ENCODE measurements around the gene B4GALT2.

Gene B4GALT2

DNA sequence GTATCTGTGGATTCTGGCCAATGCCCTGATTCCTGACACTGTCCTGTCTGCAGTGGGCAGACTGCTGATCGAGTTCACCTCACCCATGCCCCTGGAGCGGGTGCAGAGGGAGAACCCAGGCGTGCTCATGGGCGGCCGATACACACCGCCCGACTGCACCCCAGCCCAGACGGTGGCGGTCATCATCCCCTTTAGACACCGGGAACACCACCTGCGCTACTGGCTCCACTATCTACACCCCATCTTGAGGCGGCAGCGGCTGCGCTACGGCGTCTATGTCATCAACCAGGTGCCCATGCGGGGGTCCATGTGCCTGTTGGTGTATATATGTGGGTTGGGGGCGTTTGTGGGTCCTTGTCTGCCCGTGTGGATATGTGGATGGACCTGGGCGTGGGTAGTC is 2.6 kb downstream of the B4GALT2 start:
- H3K4me3 ChIP-seq (ENCODE audit: low read length): no peak overlapping the region
- no peak overlapping the region for H3K9ac ChIP-seq (ENCODE audit: low read length)
- no peaks in the 10 kb centered on the region for H3K9me3 ChIP-seq (ENCODE audit: control insufficient read depth, low read length)
- no peaks in the 10 kb centered on the region for H3K27me3 ChIP-seq (replicated peaks; ENCODE audit: control insufficient read depth, insufficient read depth, low read length)
- no peak for DNase-seq (ENCODE audit: low read depth)
- peaks cover 22% of the 10 kb centered on the region for H3K4me1 ChIP-seq (ENCODE audit: control insufficient read depth, insufficient read depth, low read length)
- peaks cover 27% of the 10 kb centered on the region for H3K36me3 ChIP-seq (ENCODE audit: control insufficient read depth, insufficient read depth, low read length, severe bottlenecking)

DNA sequence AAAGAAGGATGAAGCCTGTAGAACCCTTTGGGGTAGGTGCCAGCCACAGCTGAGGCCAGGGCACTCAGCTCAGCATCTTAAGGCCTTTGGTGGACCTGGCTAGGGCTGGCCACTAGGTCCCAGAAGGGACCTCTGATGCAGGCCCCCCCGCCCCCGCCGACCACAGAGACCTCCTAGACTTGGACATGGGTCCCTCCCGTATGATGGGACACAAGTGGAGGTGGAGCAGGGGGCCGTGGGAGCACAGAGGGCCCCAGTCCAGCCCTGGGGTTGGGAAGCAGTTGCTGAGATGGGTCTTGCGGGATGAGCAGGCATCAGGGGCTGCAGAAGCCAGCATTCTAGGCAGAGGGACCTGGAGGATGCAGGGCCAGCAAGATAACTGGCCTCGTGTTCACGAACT is 3.2 kb downstream of the B4GALT2 start:
- Histone ChIP-seq H3K4me1 (ENCODE audit: control insufficient read depth, insufficient read depth, low read length) (peaks cover 19% of the 10 kb centered on the region), H3K36me3 (ENCODE audit: control insufficient read depth, insufficient read depth, low read length, severe bottlenecking) (peaks cover 21% of the 10 kb centered on the region), H3K4me3 (ENCODE audit: low read length) (no peak overlapping the region), H3K9me3 (ENCODE audit: control insufficient read depth, low read length) (no peaks in the 10 kb centered on the region), H3K9ac (ENCODE audit: low read length) (no peak overlapping the region), H3K27me3 (replicated peaks; ENCODE audit: control insufficient read depth, insufficient read depth, low read length) (no peaks in the 10 kb centered on the region)
- DNase-seq (ENCODE audit: low read depth): no peak

DNA sequence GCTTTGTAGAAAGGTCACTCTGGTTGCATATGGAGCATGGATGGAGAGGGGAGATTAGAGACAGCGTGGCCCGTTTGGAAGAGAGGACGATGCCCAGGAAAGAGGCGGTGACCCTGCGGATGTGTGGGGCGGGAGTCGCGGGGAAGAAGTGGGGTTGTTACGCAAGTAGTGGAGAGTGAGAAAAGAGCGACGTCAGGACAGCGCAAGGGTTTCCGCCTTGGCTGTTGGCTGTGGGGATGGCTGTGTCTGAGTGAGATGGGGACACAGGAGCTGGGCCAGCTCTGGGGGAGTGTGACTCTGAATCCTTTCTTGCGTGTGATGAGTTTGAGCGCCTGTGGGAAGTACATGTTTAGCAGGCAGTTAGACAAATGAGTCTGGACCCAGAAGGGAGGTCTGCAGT is 3.8 kb downstream of the B4GALT2 start:
- DNase-seq (ENCODE audit: low read depth): no peak
- Histone ChIP-seq H3K4me3 (ENCODE audit: low read length) (no peak overlapping the region), H3K27me3 (replicated peaks; ENCODE audit: control insufficient read depth, insufficient read depth, low read length) (no peaks in the 10 kb centered on the region), H3K36me3 (ENCODE audit: control insufficient read depth, insufficient read depth, low read length, severe bottlenecking) (peaks cover 15% of the 10 kb centered on the region), H3K4me1 (ENCODE audit: control insufficient read depth, insufficient read depth, low read length) (peaks cover 19% of the 10 kb centered on the region), H3K9ac (ENCODE audit: low read length) (no peak overlapping the region), H3K9me3 (ENCODE audit: control insufficient read depth, low read length) (no peaks in the 10 kb centered on the region)

DNA sequence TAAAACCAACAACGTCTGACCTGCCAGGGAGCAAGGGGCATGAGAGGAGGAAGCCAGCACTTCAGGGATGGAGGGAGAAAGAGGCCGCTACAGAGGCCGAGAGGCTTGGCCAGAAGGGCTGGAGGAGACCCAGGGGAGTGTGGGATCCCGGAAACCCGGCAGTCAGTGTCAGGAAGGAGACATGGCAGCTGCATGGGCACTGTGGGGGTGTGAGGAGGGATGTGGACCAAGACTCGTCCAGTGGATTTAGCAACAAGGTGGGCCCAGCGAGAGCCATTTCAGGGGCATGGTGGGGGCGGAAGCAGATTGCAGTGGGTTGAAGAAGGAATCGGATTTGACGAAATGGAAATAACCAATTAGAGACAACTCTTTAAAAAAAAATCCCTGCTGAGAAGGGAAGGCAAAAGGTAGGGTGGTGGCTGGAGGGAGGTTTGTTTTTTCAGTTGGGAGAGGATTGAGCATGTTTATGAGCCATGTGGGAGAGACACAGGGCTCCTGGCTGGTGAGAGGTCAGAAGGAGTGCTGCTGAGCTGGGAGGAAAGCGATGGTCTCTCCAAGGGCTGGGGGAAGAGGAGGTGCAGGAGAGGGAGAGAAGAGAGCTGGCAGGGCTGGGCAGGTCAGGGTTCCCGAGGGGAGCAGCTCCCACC is 4.4 kb downstream of the B4GALT2 start:
- no peak overlapping the region for H3K9ac ChIP-seq (ENCODE audit: low read length)
- DNase-seq (ENCODE audit: low read depth): no peak

DNA sequence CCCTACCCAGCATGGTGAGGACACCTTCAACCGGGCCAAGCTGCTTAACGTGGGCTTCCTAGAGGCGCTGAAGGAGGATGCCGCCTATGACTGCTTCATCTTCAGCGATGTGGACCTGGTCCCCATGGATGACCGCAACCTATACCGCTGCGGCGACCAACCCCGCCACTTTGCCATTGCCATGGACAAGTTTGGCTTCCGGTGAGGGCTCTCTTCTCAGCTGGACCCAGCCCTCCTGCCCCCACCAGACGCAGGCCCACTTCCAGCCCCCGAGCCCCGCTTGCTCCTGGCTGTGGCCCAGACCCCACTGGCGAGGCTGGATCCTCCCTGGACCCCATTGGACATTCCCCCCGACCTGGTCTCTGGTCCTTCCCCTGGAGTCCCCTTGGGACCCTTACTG is 5.8 kb downstream of the B4GALT2 start:
- DNase-seq (ENCODE audit: low read depth): no peak
- H3K4me3 ChIP-seq (ENCODE audit: low read length): no peak overlapping the region
- peaks cover 15% of the 10 kb centered on the region for H3K36me3 ChIP-seq (ENCODE audit: control insufficient read depth, insufficient read depth, low read length, severe bottlenecking)

More for the DNA sequence above, 4.4 kb downstream of the B4GALT2 start:
- H3K4me1 ChIP-seq (ENCODE audit: control insufficient read depth, insufficient read depth, low read length): peaks cover 17% of the 10 kb centered on the region
- H3K36me3 ChIP-seq (ENCODE audit: control insufficient read depth, insufficient read depth, low read length, severe bottlenecking): peaks cover 15% of the 10 kb centered on the region
- H3K4me3 ChIP-seq (ENCODE audit: low read length): no peak overlapping the region
- H3K27me3 ChIP-seq (replicated peaks; ENCODE audit: control insufficient read depth, insufficient read depth, low read length): no peaks in the 10 kb centered on the region
- no peaks in the 10 kb centered on the region for H3K9me3 ChIP-seq (ENCODE audit: control insufficient read depth, low read length)

DNA sequence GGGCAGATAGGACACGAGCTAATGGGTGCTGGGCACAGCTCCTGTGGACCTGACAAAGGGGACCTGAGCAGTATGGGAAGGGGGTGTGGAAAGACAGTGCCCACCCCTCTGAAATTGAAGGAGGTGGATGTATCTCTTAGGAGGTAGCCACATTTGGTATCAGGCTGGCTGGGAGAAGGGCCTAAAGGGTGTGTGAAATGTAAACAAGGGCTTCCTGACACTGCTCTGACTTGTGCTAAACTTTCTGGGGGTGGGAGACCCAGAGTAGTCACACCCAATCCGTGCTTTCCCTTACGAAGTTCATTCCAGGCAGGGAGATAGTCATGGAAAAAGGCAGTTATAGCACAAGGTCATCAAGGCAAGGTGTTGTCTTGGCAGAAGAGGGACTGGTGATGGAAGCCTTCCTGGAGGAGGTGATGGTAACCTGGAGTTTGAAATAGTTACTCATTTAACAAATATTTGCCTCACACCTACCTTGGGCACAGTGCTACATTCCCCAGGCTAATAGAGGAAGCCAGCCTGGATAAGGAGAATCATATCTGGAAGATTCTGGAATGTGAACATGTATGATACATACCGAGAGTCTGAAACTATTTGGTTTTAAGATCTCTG is 7.1 kb downstream of the B4GALT2 start:
- Histone ChIP-seq H3K9ac (ENCODE audit: low read length) (no peak overlapping the region), H3K36me3 (ENCODE audit: control insufficient read depth, insufficient read depth, low read length, severe bottlenecking) (peaks cover 15% of the 10 kb centered on the region), H3K4me1 (ENCODE audit: control insufficient read depth, insufficient read depth, low read length) (peaks cover 5% of the 10 kb centered on the region), H3K27me3 (replicated peaks; ENCODE audit: control insufficient read depth, insufficient read depth, low read length) (no peaks in the 10 kb centered on the region), H3K4me3 (ENCODE audit: low read length) (no peak overlapping the region), H3K9me3 (ENCODE audit: control insufficient read depth, low read length) (no peaks in the 10 kb centered on the region)
- DNase-seq (ENCODE audit: low read depth): no peak

More for the DNA sequence above, 5.8 kb downstream of the B4GALT2 start:
- Histone ChIP-seq H3K9ac (ENCODE audit: low read length) (no peak overlapping the region), H3K9me3 (ENCODE audit: control insufficient read depth, low read length) (no peaks in the 10 kb centered on the region), H3K4me1 (ENCODE audit: control insufficient read depth, insufficient read depth, low read length) (peaks cover 11% of the 10 kb centered on the region), H3K27me3 (replicated peaks; ENCODE audit: control insufficient read depth, insufficient read depth, low read length) (no peaks in the 10 kb centered on the region)

DNA sequence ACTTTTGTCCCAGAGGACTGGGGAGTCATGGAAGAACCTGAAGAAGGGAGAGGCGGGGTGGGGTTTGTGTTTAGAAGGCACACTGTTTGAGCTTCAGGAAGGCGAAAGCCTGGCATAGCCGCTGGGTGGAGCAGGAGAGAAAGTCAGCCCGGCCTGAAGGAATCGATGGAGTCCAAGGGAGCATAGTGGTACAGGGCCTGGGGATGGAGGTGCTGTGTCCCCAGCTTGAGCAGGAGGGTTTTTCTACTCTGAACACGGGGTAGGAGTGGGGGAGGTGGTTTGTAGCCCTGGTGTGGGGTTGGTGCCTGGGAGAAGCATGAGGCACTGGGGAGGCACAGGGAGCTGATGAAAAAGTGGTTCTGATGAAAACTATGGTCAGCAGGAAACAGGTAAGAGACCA is 7.7 kb downstream of the B4GALT2 start:
- Histone ChIP-seq H3K36me3 (ENCODE audit: control insufficient read depth, insufficient read depth, low read length, severe bottlenecking) (peaks cover 15% of the 10 kb centered on the region), H3K9ac (ENCODE audit: low read length) (no peak overlapping the region), H3K4me3 (ENCODE audit: low read length) (no peak overlapping the region), H3K27me3 (replicated peaks; ENCODE audit: control insufficient read depth, insufficient read depth, low read length) (no peaks in the 10 kb centered on the region), H3K9me3 (ENCODE audit: control insufficient read depth, low read length) (no peaks in the 10 kb centered on the region), H3K4me1 (ENCODE audit: control insufficient read depth, insufficient read depth, low read length) (peaks cover 7% of the 10 kb centered on the region)
- no peak for DNase-seq (ENCODE audit: low read depth)

DNA sequence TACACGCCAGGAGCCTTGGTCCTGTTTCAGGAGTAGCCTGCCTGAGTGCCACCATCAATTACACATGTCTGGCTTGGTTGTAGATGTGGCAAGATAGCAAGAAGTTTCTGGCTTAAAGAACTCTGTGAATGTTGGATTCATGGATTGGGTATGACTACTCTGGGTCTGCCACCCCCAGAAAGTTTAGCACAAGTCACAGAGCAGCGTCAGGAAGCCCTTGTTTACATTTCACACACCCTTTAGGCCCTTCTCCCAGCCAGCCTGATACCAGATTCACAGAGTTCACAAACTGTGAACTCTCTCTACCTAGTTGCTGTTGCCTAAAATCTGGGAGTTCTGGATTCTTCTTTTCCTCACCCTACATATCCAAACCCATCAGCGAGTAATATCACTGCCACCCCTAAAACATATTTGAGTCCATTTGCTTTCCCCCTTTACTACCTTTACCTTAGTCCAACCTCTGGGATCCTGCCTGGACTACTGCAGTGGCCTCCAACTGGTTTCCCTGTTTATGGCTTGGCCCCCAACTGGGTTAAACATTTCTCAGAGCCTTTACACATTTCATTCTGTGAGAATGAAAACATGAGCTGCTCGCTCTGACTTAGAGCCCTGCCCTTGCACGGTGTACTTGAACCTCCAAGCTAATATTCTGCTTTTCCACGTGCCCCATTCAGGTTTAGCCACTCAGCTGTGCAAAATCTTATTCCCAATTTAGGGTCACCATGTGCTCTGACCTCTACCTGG is 8.3 kb downstream of the B4GALT2 start:
- no peak for DNase-seq (ENCODE audit: low read depth)
- H3K36me3 ChIP-seq (ENCODE audit: control insufficient read depth, insufficient read depth, low read length, severe bottlenecking): peaks cover 15% of the 10 kb centered on the region
- no peak overlapping the region for H3K4me3 ChIP-seq (ENCODE audit: low read length)
- peaks cover 7% of the 10 kb centered on the region for H3K4me1 ChIP-seq (ENCODE audit: control insufficient read depth, insufficient read depth, low read length)
- no peaks in the 10 kb centered on the region for H3K9me3 ChIP-seq (ENCODE audit: control insufficient read depth, low read length)
- no peak overlapping the region for H3K9ac ChIP-seq (ENCODE audit: low read length)
- H3K27me3 ChIP-seq (replicated peaks; ENCODE audit: control insufficient read depth, insufficient read depth, low read length): no peaks in the 10 kb centered on the region

DNA sequence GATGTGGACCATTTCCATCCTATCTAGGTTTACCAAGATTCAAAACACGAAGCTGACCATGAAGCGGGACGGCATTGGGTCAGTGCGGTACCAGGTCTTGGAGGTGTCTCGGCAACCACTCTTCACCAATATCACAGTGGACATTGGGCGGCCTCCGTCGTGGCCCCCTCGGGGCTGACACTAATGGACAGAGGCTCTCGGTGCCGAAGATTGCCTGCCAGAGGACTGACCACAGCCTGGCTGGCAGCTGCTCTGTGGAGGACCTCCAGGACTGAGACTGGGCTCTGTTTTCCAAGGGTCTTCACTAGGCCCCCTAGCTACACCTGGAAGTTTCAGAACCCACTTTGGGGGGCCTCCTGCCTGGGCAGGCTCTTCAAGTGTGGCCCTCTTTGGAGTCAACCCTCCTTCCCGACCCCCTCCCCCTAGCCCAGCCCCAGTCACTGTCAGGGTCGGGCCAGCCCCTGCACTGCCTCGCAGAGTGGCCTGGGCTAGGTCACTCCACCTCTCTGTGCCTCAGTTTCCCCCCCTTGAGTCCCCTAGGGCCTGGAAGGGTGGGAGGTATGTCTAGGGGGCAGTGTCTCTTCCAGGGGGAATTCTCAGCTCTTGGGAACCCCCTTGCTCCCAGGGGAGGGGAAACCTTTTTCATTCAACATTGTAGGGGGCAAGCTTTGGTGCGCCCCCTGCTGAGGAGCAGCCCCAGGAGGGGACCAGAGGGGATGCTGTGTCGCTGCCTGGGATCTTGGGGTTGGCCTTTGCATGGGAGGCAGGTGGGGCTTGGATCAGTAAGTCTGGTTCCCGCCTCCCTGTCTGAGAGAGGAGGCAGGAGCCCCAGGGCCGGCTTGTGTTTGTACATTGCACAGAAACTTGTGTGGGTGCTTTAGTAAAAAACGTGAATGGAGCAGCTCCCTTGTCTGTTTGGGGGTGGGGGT is 11.5 kb downstream of the B4GALT2 start:
- peaks cover 7% of the 10 kb centered on the region for H3K36me3 ChIP-seq (ENCODE audit: control insufficient read depth, insufficient read depth, low read length, severe bottlenecking)
- peak overlapping the region; percentile 87 for H3K4me3 ChIP-seq (ENCODE audit: low read length)
- H3K4me1 ChIP-seq (ENCODE audit: control insufficient read depth, insufficient read depth, low read length): peaks cover 7% of the 10 kb centered on the region
- H3K9ac ChIP-seq (ENCODE audit: low read length): peak overlapping the region; percentile 88
- no peaks in the 10 kb centered on the region for H3K27me3 ChIP-seq (replicated peaks; ENCODE audit: control insufficient read depth, insufficient read depth, low read length)
- DNase-seq (ENCODE audit: low read depth): no peak
- no peaks in the 10 kb centered on the region for H3K9me3 ChIP-seq (ENCODE audit: control insufficient read depth, low read length)

DNA sequence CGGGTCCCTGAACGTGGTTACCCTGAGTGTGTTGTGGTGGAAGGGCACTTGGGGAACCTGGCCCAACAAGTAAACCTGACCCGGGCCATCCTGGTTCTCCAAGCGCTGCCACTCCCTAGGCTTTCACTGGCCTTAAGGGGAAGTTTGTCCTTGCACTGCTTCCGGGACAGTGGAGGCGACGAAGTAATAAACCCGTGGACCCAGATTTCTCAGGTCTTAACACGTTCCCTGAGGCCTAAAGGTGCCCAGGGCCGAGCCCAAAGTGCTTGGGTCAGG is 12.1 kb downstream of the B4GALT2 start:
- Histone ChIP-seq H3K9me3 (ENCODE audit: control insufficient read depth, low read length) (no peaks in the 10 kb centered on the region), H3K9ac (ENCODE audit: low read length) (peak overlapping the region; percentile 88), H3K4me1 (ENCODE audit: control insufficient read depth, insufficient read depth, low read length) (peaks cover 7% of the 10 kb centered on the region), H3K4me3 (ENCODE audit: low read length) (peak overlapping the region; percentile 87), H3K36me3 (ENCODE audit: control insufficient read depth, insufficient read depth, low read length, severe bottlenecking) (peaks cover under 1% of the 10 kb centered on the region), H3K27me3 (replicated peaks; ENCODE audit: control insufficient read depth, insufficient read depth, low read length) (no peaks in the 10 kb centered on the region)
- DNase-seq (ENCODE audit: low read depth): no peak
